K562 (cell line): ENCODE data around the gene TTC39B.

ENCODE experiments used
- CTCF ChIP-seq, 3 experiments: IDR thresholded peaks in 2 of 3; conservative IDR thresholded peaks in 1 of 3; 2 replicates each; pipeline ENCODE4 v1.5.1; 2011 to 2012; ENCODE audit warnings: low read length in 3 of 3, mild to moderate bottlenecking in 3 of 3, control low read depth in 2 of 3, improper control_type of control experiment in 1 of 3, inconsistent platforms in 1 of 3, low read depth in 1 of 3, mixed read lengths in 1 of 3, moderate library complexity in 1 of 3; ENCODE audit not compliant: insufficient read depth in 2 of 3
- JUN ChIP-seq, 2 experiments: sonication (generic) in 1 of 2; formaldehyde crosslinking in 1 of 2; IDR thresholded peaks; 2 replicates each; pipeline versions ENCODE4 v1.6.1 to v1.8.0; 2012 to 2022; ENCODE audit warnings: borderline replicate concordance in 2 of 2, mild to moderate bottlenecking in 2 of 2, improper control_type of control experiment in 1 of 2, low read depth in 1 of 2, low read length in 1 of 2, missing genetic modification reagents in 1 of 2
- ZBTB7A ChIP-seq: IDR thresholded peaks from 2 replicates; pipeline ENCODE4 v1.6.1; 2011; ENCODE audit warnings: low read depth, mild to moderate bottlenecking, low read length, moderate library complexity, borderline replicate concordance; ENCODE audit not compliant: control insufficient read depth

DNA sequence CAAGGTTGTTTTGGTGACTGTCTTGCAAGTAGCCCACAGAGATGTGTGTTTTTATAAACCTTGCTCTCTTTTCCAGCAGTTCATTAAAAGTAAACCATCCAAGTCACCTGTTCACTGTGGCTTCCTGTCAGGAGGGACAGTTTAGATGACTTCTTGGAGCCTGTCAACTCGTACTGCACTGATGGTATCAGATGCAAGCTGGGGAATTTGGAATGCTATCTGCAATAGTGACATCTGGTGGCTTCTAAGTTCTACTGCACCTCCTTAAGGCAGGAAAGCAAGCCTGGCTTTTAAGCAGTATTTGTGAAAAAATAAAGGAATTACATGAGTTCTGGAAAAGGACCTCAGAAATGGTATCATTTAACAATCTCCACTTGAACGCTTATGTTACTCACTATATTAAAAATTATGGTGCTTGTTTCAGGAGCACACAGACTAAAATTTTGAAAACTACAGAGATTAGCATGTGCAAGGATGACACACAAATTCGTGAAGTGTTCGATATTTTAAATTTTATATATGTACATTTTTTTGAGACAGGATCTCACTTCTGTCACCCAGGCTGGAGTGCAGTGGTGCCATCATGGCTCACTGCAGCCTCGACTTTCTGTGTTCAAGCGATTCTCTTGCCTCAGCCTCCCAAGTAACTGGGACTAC, 164.0 kb downstream of the TTC39B start:
- TF ChIP-seq CTCF (IDR thresholded peaks at IDR 0.05 in 2 of 3, conservative IDR thresholded peaks at IDR 0.05 in 1 of 3; ENCODE audit: insufficient read depth in 2 of 3, low read depth in 1 of 3, low read length in 3 of 3), result peak; percentile 57 to 72 (median 65)
- no peak for TF ChIP-seq JUN (IDR thresholded peaks at IDR 0.05; ENCODE audit: borderline replicate concordance, low read depth, low read length)
- TF ChIP-seq JUN (CRISPR knock-in tag; IDR thresholded peaks at IDR 0.05; ENCODE audit: borderline replicate concordance), result no peak
- no peak for TF ChIP-seq ZBTB7A
